Gastrocnemius medialis (tissue), 4 donors: ENCODE results near the gene HK2. TPM values are rescaled to one million over a fixed set of nuclear protein-coding genes. Genes with fewer than 3 reads are reported as not detected.

ENCODE experiments used
- ATAC-seq, 2 donors: fragments of 150-250 bp; one replicate each; pipeline ENCODE4 v1.9.1; 2016
- DNase-seq, 2 donors: peaks; one replicate each; pipeline ENCODE4 v3.0.0-alpha.2; 2019
- H3K27ac ChIP-seq, 4 donors: fragments of 200-600 bp; sonication (generic); 1 replicate in 1 of 4; 2 replicates in 3 of 4; pipeline ENCODE4 v1.5.1; 2016 to 2018; ENCODE audit warnings: mild to moderate bottlenecking in 2 of 4, moderate library complexity in 1 of 4
- H3K27me3 ChIP-seq, 3 donors: fragments of 200-600 bp; sonication (generic) in 2 of 3; 1 replicate in 1 of 3; 2 replicates in 2 of 3; pipeline versions ENCODE4 v1.5.1 to v1.6.0; 2016 to 2019; ENCODE audit warnings: mild to moderate bottlenecking in 1 of 3, moderate library complexity in 1 of 3
- H3K36me3 ChIP-seq, 2 donors: fragments of 200-600 bp; sonication (generic) in 1 of 2; one replicate each; pipeline ENCODE4 v1.5.1; 2017 to 2018
- H3K4me1 ChIP-seq, 2 donors: fragments of 200-600 bp; sonication (generic) in 1 of 2; one replicate each; pipeline ENCODE4 v1.5.1; 2016 to 2017; ENCODE audit warnings: mild to moderate bottlenecking in 2 of 2
- H3K4me3 ChIP-seq, 4 donors: fragments of 200-600 bp; sonication (generic) in 3 of 4; 1 replicate in 1 of 4; 2 replicates in 3 of 4; pipeline ENCODE4 v1.5.1; 2016 to 2019; ENCODE audit warnings: mild to moderate bottlenecking in 2 of 4
- H3K9me3 ChIP-seq, 3 donors: fragments of 200-600 bp; sonication (generic) in 2 of 3; 1 replicate in 1 of 3; 2 replicates in 2 of 3; pipeline ENCODE4 v1.5.1; 2016 to 2019
- POLR2A ChIP-seq, 2 donors: fragments of 450-650 bp; IDR thresholded peaks; one replicate each; pipeline ENCODE4 v1.6.1; 2017; ENCODE audit warnings: antibody characterized with exemption in 2 of 2, mild to moderate bottlenecking in 2 of 2, moderate library complexity in 2 of 2
- in situ Hi-C, 4 donors: fragments of 200-750 bp; cut with MboI; loops; one replicate each; pipeline versions ENCODE4 v1.15.0 to v1.8.0; 2017; ENCODE audit warnings: low sequenced_read_pairs in 4 of 4
- intact Hi-C: fragments of 100-400 bp; cut with DNase I; formaldehyde crosslinking; loops from one replicate; pipeline ENCODE4 v1.15.1; 2023; ENCODE audit warnings: low total_unique reads
- total RNA-seq, 4 donors: library from RNA; depleted of rRNA; stranded (reverse); fragments of >200 nt; gene quantifications; one replicate each; pipeline versions ENCODE4 v1.1.0 to v1.2.3, GENCODE V29; 2016
- TF ChIP-seq, protein P1 (sequence below), 5 experiments: fragments of 450-650 bp in 3 of 5; fragments of 200-600 bp in 2 of 5; sonication (generic) in 2 of 5; IDR thresholded peaks in 4 of 5; conservative IDR thresholded peaks in 1 of 5; 1 replicate in 4 of 5; 2 replicates in 1 of 5; pipeline ENCODE4 v1.5.1; 2016 to 2019; ENCODE audit warnings: antibody characterized with exemption in 5 of 5, mild to moderate bottlenecking in 3 of 5, moderate library complexity in 3 of 5

The HK2 gene
- total RNA-seq, 4 donors from 2014 or later: 18.1 to 57.6 (median 42.1) TPM

DNA sequence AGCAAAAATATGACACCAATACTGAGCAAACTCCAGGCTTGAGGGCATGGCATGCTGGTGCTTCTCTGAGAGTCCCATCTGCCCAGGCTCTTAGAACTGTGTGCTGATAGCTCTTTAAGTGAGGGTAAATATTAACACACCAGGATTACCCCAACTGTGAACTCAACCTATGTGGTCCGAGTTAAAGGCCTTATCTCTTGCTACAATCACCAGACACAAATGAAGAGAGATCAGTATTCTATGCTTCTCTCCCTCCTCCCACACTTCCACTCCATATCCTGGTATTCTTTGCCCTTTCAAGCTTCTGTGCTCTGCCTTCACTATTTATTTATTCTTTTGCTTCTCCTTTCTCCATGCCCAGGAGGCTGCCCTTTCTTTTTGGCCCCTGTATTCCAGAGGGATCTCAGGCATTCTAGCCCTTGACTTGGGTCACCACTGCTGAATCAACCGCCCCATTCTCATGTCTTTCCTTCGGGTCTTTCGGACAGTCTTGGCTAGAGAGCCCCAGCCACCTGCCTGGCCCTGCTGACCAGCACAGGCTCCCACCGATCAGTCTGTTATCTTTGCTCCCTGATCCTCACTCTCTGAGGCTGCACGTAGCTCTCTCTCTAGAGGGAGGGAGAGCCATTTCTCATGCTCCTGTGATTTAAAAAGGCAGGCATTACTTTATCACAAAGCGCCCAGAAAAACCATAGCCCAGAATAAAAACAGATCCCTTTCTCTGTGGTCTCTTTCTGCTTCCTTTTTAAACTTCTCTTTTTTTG is 17.2 kb upstream of the HK2 start:
- ATAC-seq: no peak
- no peaks in the 10 kb centered on the region for H3K36me3 ChIP-seq
- no peaks in the 10 kb centered on the region for H3K4me1 ChIP-seq
- H3K9me3 ChIP-seq: no peaks in the 10 kb centered on the region
- H3K4me3 ChIP-seq: no peak overlapping the region
- H3K27ac ChIP-seq: no peak overlapping the region
- H3K27me3 ChIP-seq: no peaks in the 10 kb centered on the region
- intact Hi-C loops (no loop called here), in situ Hi-C loops (no loop called here)
- no peak for DNase-seq
- TF ChIP-seq, protein P1, sequence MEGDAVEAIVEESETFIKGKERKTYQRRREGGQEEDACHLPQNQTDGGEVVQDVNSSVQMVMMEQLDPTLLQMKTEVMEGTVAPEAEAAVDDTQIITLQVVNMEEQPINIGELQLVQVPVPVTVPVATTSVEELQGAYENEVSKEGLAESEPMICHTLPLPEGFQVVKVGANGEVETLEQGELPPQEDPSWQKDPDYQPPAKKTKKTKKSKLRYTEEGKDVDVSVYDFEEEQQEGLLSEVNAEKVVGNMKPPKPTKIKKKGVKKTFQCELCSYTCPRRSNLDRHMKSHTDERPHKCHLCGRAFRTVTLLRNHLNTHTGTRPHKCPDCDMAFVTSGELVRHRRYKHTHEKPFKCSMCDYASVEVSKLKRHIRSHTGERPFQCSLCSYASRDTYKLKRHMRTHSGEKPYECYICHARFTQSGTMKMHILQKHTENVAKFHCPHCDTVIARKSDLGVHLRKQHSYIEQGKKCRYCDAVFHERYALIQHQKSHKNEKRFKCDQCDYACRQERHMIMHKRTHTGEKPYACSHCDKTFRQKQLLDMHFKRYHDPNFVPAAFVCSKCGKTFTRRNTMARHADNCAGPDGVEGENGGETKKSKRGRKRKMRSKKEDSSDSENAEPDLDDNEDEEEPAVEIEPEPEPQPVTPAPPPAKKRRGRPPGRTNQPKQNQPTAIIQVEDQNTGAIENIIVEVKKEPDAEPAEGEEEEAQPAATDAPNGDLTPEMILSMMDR (IDR thresholded peaks at IDR 0.05 in 4 of 5, conservative IDR thresholded peaks at IDR 0.05 in 1 of 5): no peak
- no peak for TF ChIP-seq POLR2A (IDR thresholded peaks at IDR 0.05)

DNA sequence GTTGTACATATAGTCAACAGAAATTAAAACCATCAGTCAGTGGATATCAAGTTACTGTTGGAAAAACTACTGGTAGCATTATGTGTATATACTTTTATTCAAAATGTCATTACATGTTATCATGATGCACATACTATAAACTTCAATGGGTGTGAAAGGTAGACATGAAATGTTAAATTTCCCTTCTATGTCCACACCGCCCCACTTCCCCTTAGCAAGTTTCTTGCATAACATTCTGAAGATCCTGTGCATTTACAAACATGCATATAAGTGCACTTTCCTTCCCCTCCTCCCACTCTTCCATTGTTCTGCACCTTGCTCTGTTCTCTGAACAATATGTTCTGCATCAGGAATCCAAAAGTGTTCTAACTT is 16.6 kb upstream of the HK2 start:
- H3K4me1 ChIP-seq: no peaks in the 10 kb centered on the region
- in situ Hi-C loops: no loop called here
- no peak overlapping the region for H3K4me3 ChIP-seq
- H3K27ac ChIP-seq: no peak overlapping the region
- intact Hi-C loops: no loop called here
- no peaks in the 10 kb centered on the region for H3K36me3 ChIP-seq
- H3K27me3 ChIP-seq: no peaks in the 10 kb centered on the region
- no peak for TF ChIP-seq POLR2A (IDR thresholded peaks at IDR 0.05)
- TF ChIP-seq, protein P1 (IDR thresholded peaks at IDR 0.05 in 4 of 5, conservative IDR thresholded peaks at IDR 0.05 in 1 of 5): no peak
- H3K9me3 ChIP-seq: no peaks in the 10 kb centered on the region
- DNase-seq (no peak), ATAC-seq (no peak)

DNA sequence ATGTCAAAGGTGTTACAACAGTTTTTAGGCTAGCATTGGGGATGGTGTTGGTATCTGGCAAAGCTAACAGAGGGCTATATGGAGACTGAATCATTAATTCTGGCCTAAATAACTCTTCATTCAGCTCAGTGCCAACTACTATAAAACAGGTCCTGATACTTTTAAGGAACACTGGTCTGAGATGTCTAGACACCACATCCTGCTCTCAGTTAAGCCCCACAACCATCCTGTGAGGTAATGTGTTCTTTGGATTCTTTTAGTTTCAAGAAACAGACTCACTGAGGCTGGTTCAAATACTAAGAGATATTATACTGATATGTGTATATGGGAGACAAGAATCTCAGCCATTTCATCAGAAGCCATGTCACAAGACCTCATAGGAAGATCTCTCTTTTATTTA is 14.2 kb upstream of the HK2 start:
- TF ChIP-seq POLR2A (IDR thresholded peaks at IDR 0.05): no peak
- TF ChIP-seq, protein P1 (IDR thresholded peaks at IDR 0.05 in 4 of 5, conservative IDR thresholded peaks at IDR 0.05 in 1 of 5): no peak
- Histone ChIP-seq H3K36me3 (no peaks in the 10 kb centered on the region), H3K4me1 (no peaks in the 10 kb centered on the region), H3K27me3 (no peaks in the 10 kb centered on the region), H3K4me3 (no peak overlapping the region), H3K27ac (no peak overlapping the region), H3K9me3 (no peaks in the 10 kb centered on the region)
- DNase-seq: no peak
- intact Hi-C loops (no loop called here), in situ Hi-C loops (no loop called here)
- no peak for ATAC-seq

DNA sequence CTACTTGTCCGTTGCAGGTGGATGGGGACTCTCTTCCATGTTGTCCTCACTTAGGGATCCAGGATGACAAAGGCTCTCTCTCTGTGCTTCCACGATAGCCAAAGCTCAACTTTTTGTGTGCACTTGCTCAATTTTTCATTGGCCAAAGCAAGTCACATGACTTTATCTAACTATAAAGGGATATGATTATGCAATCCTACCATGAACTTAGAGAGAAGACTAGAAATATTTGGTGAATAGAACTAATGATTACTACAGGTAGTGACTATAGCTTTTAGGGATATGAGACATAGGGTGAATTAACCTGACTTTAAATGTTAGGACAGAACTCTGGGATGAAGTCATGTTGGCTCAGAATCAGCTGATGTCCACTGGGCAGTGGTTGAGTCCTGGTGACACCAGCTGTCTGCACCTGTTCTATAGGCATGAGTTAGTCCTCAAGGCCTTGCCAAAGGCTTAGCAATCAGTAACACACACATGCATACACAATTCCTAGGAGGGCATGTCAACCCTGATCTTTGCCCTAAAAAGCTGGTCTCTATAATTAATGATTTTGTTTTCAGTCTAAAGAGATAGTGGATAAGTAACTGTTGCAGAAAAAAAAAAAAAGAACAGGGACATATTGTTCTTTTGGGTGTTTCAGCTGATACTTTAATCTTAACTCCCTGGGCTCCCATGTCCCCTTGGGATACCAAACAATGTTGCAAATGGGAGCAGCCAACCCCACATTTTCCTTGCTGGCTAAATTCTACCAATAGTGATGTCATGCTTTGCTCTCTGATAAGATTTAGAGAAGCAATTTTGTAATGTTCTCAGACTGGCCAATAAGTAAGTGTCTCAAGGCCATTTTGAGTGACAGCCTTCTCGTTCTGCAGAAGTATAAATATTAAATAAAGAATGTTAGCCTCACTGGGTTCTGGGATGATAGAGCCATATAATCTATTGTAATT is 12.5 kb upstream of the HK2 start:
- Histone ChIP-seq H3K4me3 (no peak overlapping the region), H3K27ac (no peak overlapping the region), H3K4me1 (no peaks in the 10 kb centered on the region), H3K27me3 (no peaks in the 10 kb centered on the region), H3K36me3 (no peaks in the 10 kb centered on the region), H3K9me3 (no peaks in the 10 kb centered on the region)
- ATAC-seq (peak; percentile 61 to 77), DNase-seq (no peak)
- TF ChIP-seq, protein P1 (IDR thresholded peaks at IDR 0.05 in 4 of 5, conservative IDR thresholded peaks at IDR 0.05 in 1 of 5): no peak
- no peak for TF ChIP-seq POLR2A (IDR thresholded peaks at IDR 0.05)
- intact Hi-C loops (no loop called here), in situ Hi-C loops (no loop called here)
